SU-DHL-6 (cell line): Measurements from ENCODE around the gene PRR30.

ENCODE experiments used
- H2AFZ ChIP-seq: fragments of 200-600 bp; sonication (generic); 2 replicates; pipeline ENCODE4 v1.6.1; 2014; ENCODE audit warnings: low read depth, mild to moderate bottlenecking, moderate library complexity, mixed read lengths, antibody characterized with exemption, low read length; ENCODE audit not compliant: severe bottlenecking
- H3F3A ChIP-seq: fragments of 200-600 bp; shearing (Covaris generic); 2 replicates; pipeline ENCODE4 v1.6.0; 2016; ENCODE audit warnings: antibody characterized with exemption, mild to moderate bottlenecking; ENCODE audit not compliant: insufficient read depth
- H3K27ac ChIP-seq: fragments of 200-600 bp; sonication (generic); 2 replicates; pipeline ENCODE4 v1.5.1; 2016; ENCODE audit warnings: low read depth, mild to moderate bottlenecking, low read length, moderate library complexity, mixed read lengths
- H3K27me3 ChIP-seq: fragments of 200-600 bp; sonication (generic), shearing (Covaris generic); 2 replicates; pipeline ENCODE4 v1.6.0; 2014; ENCODE audit warnings: mild to moderate bottlenecking, low read length
- H3K36me3 ChIP-seq: fragments of 200-600 bp; sonication (generic); 2 replicates; pipeline ENCODE4 v1.6.1; 2014; ENCODE audit warnings: mild to moderate bottlenecking, low read length, mixed read lengths
- H3K4me2 ChIP-seq: fragments of 300-600, 200-600 bp; shearing (Covaris generic), sonication (generic); 2 replicates; pipeline ENCODE4 v1.6.0; 2014; ENCODE audit warnings: low read length, low read depth, mild to moderate bottlenecking; ENCODE audit not compliant: poor library complexity, severe bottlenecking
- H3K4me3 ChIP-seq: fragments of 200-600 bp; sonication (generic); 2 replicates; pipeline ENCODE4 v1.5.1; 2014; ENCODE audit warnings: antibody characterized with exemption, low read length, mild to moderate bottlenecking, mixed read lengths; ENCODE audit not compliant: insufficient read depth, poor library complexity, severe bottlenecking
- H3K79me2 ChIP-seq: fragments of 200-600 bp; sonication (generic); 2 replicates; pipeline ENCODE4 v1.6.1; 2014; ENCODE audit warnings: mild to moderate bottlenecking, low read length, moderate library complexity; ENCODE audit not compliant: insufficient read depth
- H3K9ac ChIP-seq: fragments of 200-600 bp; sonication (generic); 2 replicates; pipeline ENCODE4 v1.7.0; 2014; ENCODE audit warnings: mild to moderate bottlenecking, low read length
- H3K9me2 ChIP-seq: fragments of 200-600 bp; sonication (generic); replicated peaks from 2 replicates; pipeline ENCODE4 v1.6.1; 2014; ENCODE audit warnings: low read length; ENCODE audit not compliant: insufficient read depth
- H3K9me3 ChIP-seq: fragments of 200-600 bp; sonication (generic); 2 replicates; pipeline ENCODE4 v1.6.1; 2014; ENCODE audit warnings: low read length, mixed read lengths; ENCODE audit not compliant: insufficient read depth
- H4K20me1 ChIP-seq: fragments of 200-600 bp; sonication (generic); 2 replicates; pipeline ENCODE4 v1.6.1; 2014; ENCODE audit warnings: low read depth, mild to moderate bottlenecking, antibody characterized with exemption, low read length, moderate library complexity, mixed read lengths
- CTCF ChIP-seq: fragments of 200-600 bp; sonication (generic); IDR thresholded peaks from one replicate; pipeline ENCODE4 v1.5.1; 2017; ENCODE audit warnings: antibody characterized with exemption, mild to moderate bottlenecking, low read length, moderate library complexity; ENCODE audit not compliant: insufficient read depth, poor library complexity, severe bottlenecking
- EZH2phosphoT487 ChIP-seq: fragments of 200-600 bp; sonication (generic), shearing (Covaris generic); conservative IDR thresholded peaks from 2 replicates; pipeline ENCODE4 v1.6.1; 2018; ENCODE audit warnings: mild to moderate bottlenecking, antibody characterized with exemption, low read length, moderate library complexity, mixed read lengths

PRR30 gene

GRCh38 chr2:27127883-27128667 lies 11.1 kb downstream of the PRR30 start:
- Histone ChIP-seq H4K20me1 (no peaks in the 10 kb centered on the region), H3K79me2 (peaks cover 2% of the 10 kb centered on the region; the same call in 1 of the 2 replicates), H3K9me3 (no peaks in the 10 kb centered on the region), H3K4me2 (no peak overlapping the region), H3K9ac (no peak overlapping the region), H3F3A (peaks cover 7% of the 10 kb centered on the region; the same call in 1 of the 2 replicates), H3K36me3 (no peaks in the 10 kb centered on the region), H2AFZ (no peak overlapping the region), H3K27me3 (no peaks in the 10 kb centered on the region), H3K4me3 (no peak overlapping the region), H3K9me2 (no peaks in the 10 kb centered on the region), H3K27ac (no peak overlapping the region)
- TF ChIP-seq EZH2phosphoT487, result no peak
- no peak for TF ChIP-seq CTCF

GRCh38 chr2:27126252-27126710 lies 12.9 kb downstream of the PRR30 start:
- no peaks in the 10 kb centered on the region for H3K9me2 ChIP-seq
- peaks cover 7% of the 10 kb centered on the region; the same call in 1 of the 2 replicates for H3F3A ChIP-seq
- no peak overlapping the region for H3K9ac ChIP-seq
- no peaks in the 10 kb centered on the region for H3K9me3 ChIP-seq
- H3K36me3 ChIP-seq, result no peaks in the 10 kb centered on the region
- TF ChIP-seq CTCF (no peak), EZH2phosphoT487 (no peak)
- no peak overlapping the region for H3K4me2 ChIP-seq
- no peak overlapping the region for H3K27ac ChIP-seq
- H3K79me2 ChIP-seq, result no peaks in the 10 kb centered on the region
- no peaks in the 10 kb centered on the region for H4K20me1 ChIP-seq
- H2AFZ ChIP-seq, result no peak overlapping the region
- H3K27me3 ChIP-seq, result no peaks in the 10 kb centered on the region
- H3K4me3 ChIP-seq, result no peak overlapping the region

GRCh38 chr2:27125104-27125503 lies 14.1 kb downstream of the PRR30 start:
- H3K9ac ChIP-seq, result no peak overlapping the region
- no peaks in the 10 kb centered on the region for H3K79me2 ChIP-seq
- no peak overlapping the region for H3K4me3 ChIP-seq
- peaks cover 7% of the 10 kb centered on the region; the same call in 1 of the 2 replicates for H3F3A ChIP-seq
- no peak for TF ChIP-seq CTCF
- no peak for TF ChIP-seq EZH2phosphoT487
- H3K36me3 ChIP-seq, result no peaks in the 10 kb centered on the region
- no peaks in the 10 kb centered on the region for H4K20me1 ChIP-seq
- no peaks in the 10 kb centered on the region for H3K9me3 ChIP-seq
- no peak overlapping the region for H2AFZ ChIP-seq
- H3K27ac ChIP-seq, result no peak overlapping the region
- no peaks in the 10 kb centered on the region for H3K27me3 ChIP-seq
- no peak overlapping the region for H3K4me2 ChIP-seq
- H3K9me2 ChIP-seq, result no peaks in the 10 kb centered on the region
